ENCODE data around the gene ARRB1. TPM values are rescaled to one million over a fixed set of nuclear protein-coding genes. Genes with fewer than 3 reads are reported as not detected.

ARRB1 gene
- total and polyA plus RNA-seq, 10 of the 15 experiments (the other 5 are each of a cell fraction or from before 2014, with no cell fraction given) = 0.39 to 12.9 (median 1.7) TPM

GRCh38 chr11:75263944-75264349, 87.5 kb downstream of the ARRB1 start:
- 0 out of 2 replicates have a peak, but pooled peaks cover 2% of the 10 kb centered on the region for H4K20me1 ChIP-seq (ENCODE audit: control insufficient read depth, insufficient read depth)

More at GRCh38 chr11:75263944-75264349, 87.5 kb downstream of the ARRB1 start:
- DNase-seq (ENCODE audit: low read depth, low spot score) (no peak), FAIRE-seq (no peak), ATAC-seq (peak; percentile 49)
- Histone ChIP-seq H3K4me1 (ENCODE audit: control insufficient read depth, insufficient read depth, low read length) (no peaks in the 10 kb centered on the region), H2AFZ (ENCODE audit: control insufficient read depth, low read depth, low read length) (no peak overlapping the region), H3K4me3 (no peak overlapping the region), H3K36me3 (ENCODE audit: control insufficient read depth in 2 of 2, insufficient read depth in 2 of 2, low read length in 1 of 2) (no peaks in the 10 kb centered on the region), H3K79me2 (ENCODE audit: control insufficient read depth, insufficient read depth, low read length) (no peaks in the 10 kb centered on the region), H3K27ac (ENCODE audit: control insufficient read depth, insufficient read depth) (no peak overlapping the region), H3K27me3 (replicated peaks in 1 of 2; ENCODE audit: control insufficient read depth in 2 of 2, insufficient read depth in 2 of 2, low read length in 1 of 2) (no peaks in the 10 kb centered on the region), H3K4me2 (ENCODE audit: control insufficient read depth, insufficient read depth) (no peak overlapping the region), H3K9ac (ENCODE audit: control insufficient read depth, insufficient read depth, low read length) (no peak overlapping the region), H3K9me3 (replicated peaks; ENCODE audit: control insufficient read depth, insufficient read depth, low read length) (no peaks in the 10 kb centered on the region)
- intact Hi-C loops (cut with micrococcal nuclease; ENCODE audit: unreplicated experiment) = no loop called here
- RAD21 ChIA-PET (ENCODE audit: unreplicated experiment) = no interaction called here
- CTCF ChIA-PET = interaction anchor here (0.7 to 1.3 kb wide), 4 partner anchors 15 to 214 kb away, joined by 3 to 6 read pairs (median 3); no protein-coding TSS in a partner anchor
- TF ChIP-seq LARP7 (IDR thresholded peaks at IDR 0.05) = no peak
- TF ChIP-seq ASH2L (IDR thresholded peaks at IDR 0.05; ENCODE audit: borderline replicate concordance, low read depth) = no peak
- TF ChIP-seq, protein P1, sequence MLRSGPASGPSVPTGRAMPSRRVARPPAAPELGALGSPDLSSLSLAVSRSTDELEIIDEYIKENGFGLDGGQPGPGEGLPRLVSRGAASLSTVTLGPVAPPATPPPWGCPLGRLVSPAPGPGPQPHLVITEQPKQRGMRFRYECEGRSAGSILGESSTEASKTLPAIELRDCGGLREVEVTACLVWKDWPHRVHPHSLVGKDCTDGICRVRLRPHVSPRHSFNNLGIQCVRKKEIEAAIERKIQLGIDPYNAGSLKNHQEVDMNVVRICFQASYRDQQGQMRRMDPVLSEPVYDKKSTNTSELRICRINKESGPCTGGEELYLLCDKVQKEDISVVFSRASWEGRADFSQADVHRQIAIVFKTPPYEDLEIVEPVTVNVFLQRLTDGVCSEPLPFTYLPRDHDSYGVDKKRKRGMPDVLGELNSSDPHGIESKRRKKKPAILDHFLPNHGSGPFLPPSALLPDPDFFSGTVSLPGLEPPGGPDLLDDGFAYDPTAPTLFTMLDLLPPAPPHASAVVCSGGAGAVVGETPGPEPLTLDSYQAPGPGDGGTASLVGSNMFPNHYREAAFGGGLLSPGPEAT (IDR thresholded peaks at IDR 0.05; ENCODE audit: low read depth) = no peak
- TF ChIP-seq PKNOX1 (IDR thresholded peaks at IDR 0.05) = no peak
- TF ChIP-seq TCF7 (IDR thresholded peaks at IDR 0.05; ENCODE audit: borderline replicate concordance) = no peak
- TF ChIP-seq TCF12 (IDR thresholded peaks at IDR 0.05; ENCODE audit: low read depth, low read length) = no peak
- no peak for TF ChIP-seq FOXM1 (IDR thresholded peaks at IDR 0.05; ENCODE audit: low read depth, low read length)
- no peak for TF ChIP-seq ZNF217 (IDR thresholded peaks at IDR 0.05)
- no peak for TF ChIP-seq NR2C2 (IDR thresholded peaks at IDR 0.05; ENCODE audit: borderline replicate concordance, control insufficient read depth, insufficient read length, low read depth)
- TF ChIP-seq NBN (IDR thresholded peaks at IDR 0.05) = no peak
- TF ChIP-seq SPI1 (IDR thresholded peaks at IDR 0.05; ENCODE audit: borderline replicate concordance, insufficient read depth, low read depth, low read length) = no peak
- no peak for TF ChIP-seq BCL11A (IDR thresholded peaks at IDR 0.05; ENCODE audit: low read depth, low read length)
- no peak for TF ChIP-seq TAF1 (IDR thresholded peaks at IDR 0.05; ENCODE audit: borderline replicate concordance, low read depth, low read length)
- TF ChIP-seq SMARCA5 (IDR thresholded peaks at IDR 0.05) = no peak
- TF ChIP-seq MEF2A (IDR thresholded peaks at IDR 0.05; ENCODE audit: insufficient read depth, low read depth, low read length) = no peak
- in situ Hi-C loops (cut with MboI) = no loop called here
- 1% methylated on average over 4 of the region's 4 CpGs for WGBS (ENCODE audit: insufficient coverage, insufficient replicate concordance, low lambda C conversion rate, missing lambda C conversion rate)
- SMC1A ChIA-PET (ENCODE audit: uncharacterized antibody, unreplicated experiment) = interaction anchor here (0.9 to 1.0 kb wide), 2 partner anchors 9 to 13 kb away, joined by 3 read pairs; no protein-coding TSS in a partner anchor
- POLR2A ChIA-PET = no interaction called here
- no TSS peak for BruUV-seq (replicated peaks)

All from GM12878 (cell line).